H9 (cell line): ENCODE results near the gene RINL. TPM values are rescaled to one million over a fixed set of nuclear protein-coding genes. Genes with fewer than 3 reads are reported as not detected.

ENCODE experiments used
- DNase-seq: peaks from one replicate; pipeline ENCODE4 v3.0.0-alpha.2; 2017
- H2AFZ ChIP-seq: one replicate; pipeline ENCODE4 v1.6.1; 2013; ENCODE audit warnings: mild to moderate bottlenecking, low read length, control low read depth, moderate library complexity
- H2AK5ac ChIP-seq: 2 replicates; pipeline ENCODE4 v1.6.1; 2013; ENCODE audit warnings: low read length, control low read depth, mixed read lengths; ENCODE audit not compliant: insufficient read length
- H2BK120ac ChIP-seq: one replicate; pipeline ENCODE4 v1.6.1; 2013; ENCODE audit warnings: low read depth, mild to moderate bottlenecking, low read length, control low read depth, inconsistent platforms; ENCODE audit not compliant: poor library complexity, severe bottlenecking
- H2BK12ac ChIP-seq: 2 replicates; pipeline ENCODE4 v1.6.1; 2013; ENCODE audit warnings: low read length, control low read depth, mixed read lengths, low read depth; ENCODE audit not compliant: insufficient read length
- H2BK15ac ChIP-seq: 2 replicates; pipeline ENCODE4 v1.6.1; 2013; ENCODE audit warnings: low read depth, low read length, control low read depth
- H2BK20ac ChIP-seq: one replicate; pipeline ENCODE4 v1.6.1; 2013; ENCODE audit warnings: low read depth, mild to moderate bottlenecking, low read length, control low read depth, inconsistent platforms; ENCODE audit not compliant: poor library complexity, severe bottlenecking
- H2BK5ac ChIP-seq: 2 replicates; pipeline ENCODE4 v1.6.1; 2013; ENCODE audit warnings: low read length, control low read depth, mixed read lengths; ENCODE audit not compliant: insufficient read length
- H3K14ac ChIP-seq: 2 replicates; pipeline ENCODE4 v1.6.1; 2013; ENCODE audit warnings: low read length, control low read depth; ENCODE audit not compliant: insufficient read depth
- H3K18ac ChIP-seq: 2 replicates; pipeline ENCODE4 v1.6.1; 2013; ENCODE audit warnings: low read depth, mild to moderate bottlenecking, mixed read lengths, low read length, control low read depth; ENCODE audit not compliant: insufficient read length
- H3K23ac ChIP-seq: 2 replicates; pipeline ENCODE4 v1.6.1; 2013; ENCODE audit warnings: low read length, control low read depth, mixed read lengths, low read depth; ENCODE audit not compliant: insufficient read length
- H3K23me2 ChIP-seq: 2 replicates; pipeline ENCODE4 v1.6.1; 2013; ENCODE audit warnings: low read depth, mild to moderate bottlenecking, mixed read lengths, low read length, control low read depth; ENCODE audit not compliant: insufficient read length, poor library complexity, severe bottlenecking
- H3K27ac ChIP-seq: 2 replicates; pipeline ENCODE4 v1.5.1; 2013; ENCODE audit warnings: low read length, control low read depth, mixed read lengths, low read depth; ENCODE audit not compliant: insufficient read length
- H3K27me3 ChIP-seq: 2 replicates; pipeline ENCODE4 v1.6.1; 2013; ENCODE audit warnings: low read length, control low read depth, inconsistent platforms; ENCODE audit not compliant: insufficient read depth
- H3K4ac ChIP-seq: 2 replicates; pipeline ENCODE4 v1.6.1; 2013; ENCODE audit warnings: low read depth, mild to moderate bottlenecking, control low read depth, inconsistent platforms, low read length, moderate library complexity
- H3K4me1 ChIP-seq: 2 replicates; pipeline ENCODE4 v1.6.1; 2013; ENCODE audit warnings: low read length, control low read depth, inconsistent platforms; ENCODE audit not compliant: insufficient read depth
- H3K4me2 ChIP-seq: 2 replicates; pipeline ENCODE4 v1.6.1; 2013; ENCODE audit warnings: low read length, control low read depth, mixed read lengths; ENCODE audit not compliant: insufficient read length, insufficient read depth
- H3K56ac ChIP-seq: 2 replicates; pipeline ENCODE4 v1.6.1; 2013; ENCODE audit warnings: low read depth, mild to moderate bottlenecking, mixed read lengths, low read length, control low read depth; ENCODE audit not compliant: insufficient read length
- H3K79me1 ChIP-seq: 2 replicates; pipeline ENCODE4 v1.6.1; 2013; ENCODE audit warnings: low read depth, mild to moderate bottlenecking, moderate library complexity, low read length, control low read depth, inconsistent platforms; ENCODE audit not compliant: insufficient read depth, poor library complexity, severe bottlenecking
- H3K79me2 ChIP-seq: 2 replicates; pipeline ENCODE4 v1.6.1; 2013; ENCODE audit warnings: low read length, control low read depth, inconsistent platforms; ENCODE audit not compliant: insufficient read depth
- H3K9ac ChIP-seq: 2 replicates; pipeline ENCODE4 v1.6.1; 2013; ENCODE audit warnings: low read length, control low read depth, mixed read lengths; ENCODE audit not compliant: insufficient read length; ENCODE audit errors: extremely low read depth
- H3K9me3 ChIP-seq: one replicate; pipeline ENCODE4 v1.6.1; 2013; ENCODE audit warnings: low read depth, low read length, inconsistent platforms; ENCODE audit not compliant: control insufficient read depth
- H3T11ph ChIP-seq: one replicate; pipeline ENCODE4 v1.6.1; 2013; ENCODE audit warnings: mild to moderate bottlenecking, low read length, control low read depth, inconsistent platforms
- H4K20me1 ChIP-seq: one replicate; pipeline ENCODE4 v1.6.1; 2013; ENCODE audit not compliant: control insufficient read depth, insufficient read length, insufficient read depth
- H4K5ac ChIP-seq: 2 replicates; pipeline ENCODE4 v1.6.1; 2013; ENCODE audit warnings: low read depth, mild to moderate bottlenecking, mixed read lengths, low read length, control low read depth; ENCODE audit not compliant: insufficient read length
- H4K8ac ChIP-seq: replicated peaks from 2 replicates; pipeline ENCODE4 v1.6.1; 2013; ENCODE audit warnings: low read length, control low read depth, mixed read lengths, low read depth; ENCODE audit not compliant: insufficient read length
- H4K91ac ChIP-seq: 2 replicates; pipeline ENCODE4 v1.6.1; 2013; ENCODE audit warnings: low read depth, mild to moderate bottlenecking, moderate library complexity, mixed read lengths, low read length, control low read depth; ENCODE audit not compliant: insufficient read length
- H3K27ac Mint-ChIP-seq, 3 experiments: 2 replicates in 2 of 3; 3 replicates in 1 of 3; pipeline ENCODE4 v1.8.0; 2020 to 2021; ENCODE audit warnings: mixed read lengths in 3 of 3, mild to moderate bottlenecking in 1 of 3, moderate library complexity in 1 of 3
- H3K27me3 Mint-ChIP-seq: 2 replicates; pipeline ENCODE4 v1.8.0; 2021; ENCODE audit warnings: low read depth, mild to moderate bottlenecking, moderate library complexity, mixed read lengths
- H3K36me3 Mint-ChIP-seq, 3 experiments: 2 replicates in 2 of 3; 3 replicates in 1 of 3; pipeline ENCODE4 v1.8.0; 2020 to 2021; ENCODE audit warnings: low read depth in 3 of 3, mixed read lengths in 3 of 3; ENCODE audit not compliant: insufficient read depth in 1 of 3
- H3K4me1 Mint-ChIP-seq, 2 experiments: 2 replicates each; pipeline ENCODE4 v1.8.0; 2020; ENCODE audit warnings: mixed read lengths in 2 of 2
- H3K4me3 Mint-ChIP-seq, 2 experiments: 2 replicates in 1 of 2; 3 replicates in 1 of 2; pipeline ENCODE4 v1.8.0; 2020 to 2021; ENCODE audit warnings: mild to moderate bottlenecking in 2 of 2, mixed read lengths in 2 of 2, moderate library complexity in 1 of 2
- H3K9me3 Mint-ChIP-seq, 2 experiments: 2 replicates in 1 of 2; 3 replicates in 1 of 2; pipeline ENCODE4 v1.8.0; 2020; ENCODE audit warnings: mild to moderate bottlenecking in 2 of 2, mixed read lengths in 2 of 2, moderate library complexity in 1 of 2
- CTCF ChIP-seq: fragments of 200-600 bp; sonication (generic); conservative IDR thresholded peaks from 3 replicates; pipeline ENCODE4 v1.8.0; 2021; ENCODE audit warnings: antibody characterized with exemption, mild to moderate bottlenecking
- WGBS: extraction: QIAGEN DNeasy Blood & Tissue Kit; methylation state at CpG from one replicate; pipeline ENCODE4 v1.1.7; 2013; ENCODE audit warnings: missing lambda C conversion rate, low lambda C conversion rate, mixed read lengths; ENCODE audit not compliant: insufficient read length; ENCODE audit errors: extremely low coverage; 5-methylcytosine and 5-hydroxymethylcytosine counted together
- total RNA-seq: library from RNA; stranded (reverse); gene quantifications from 2 replicates; pipeline ENCODE4 v1.2.1, GENCODE V29; 2021

Gene RINL
- total RNA-seq, 1 experiment from 2014 or later, result 6.4 TPM

GRCh38 chr19:38839816-38840582 is 38.1 kb downstream of the RINL start:
- H3K79me2 ChIP-seq, result no peaks in the 10 kb centered on the region
- no peaks in the 10 kb centered on the region for H3K27me3 Mint-ChIP-seq
- peak overlapping the region in 2 of 3 experiments; percentile 49 to 76; a peak in 3 of 7 replicates for H3K27ac Mint-ChIP-seq

More at GRCh38 chr19:38839816-38840582, 38.1 kb downstream of the RINL start:
- Histone ChIP-seq H3K9me3 (no peaks in the 10 kb centered on the region), H3K4me2 (no peak overlapping the region), H3K23me2 (no peaks in the 10 kb centered on the region), H3K4me1 (no peaks in the 10 kb centered on the region), H3K14ac (no peak overlapping the region), H2BK15ac (no peak overlapping the region), H2BK20ac (no peak overlapping the region), H3K18ac (no peak overlapping the region), H4K91ac (no peak overlapping the region), H2AK5ac (no peak overlapping the region), H2AFZ (no peak overlapping the region), H3K27ac (no peak overlapping the region), H3K27me3 (no peaks in the 10 kb centered on the region), H3K56ac (no peak overlapping the region), H3K9ac (no peak overlapping the region), H4K5ac (no peak overlapping the region), H3K4ac (no peak overlapping the region), H2BK120ac (no peak overlapping the region), H4K20me1 (no peaks in the 10 kb centered on the region), H3K79me1 (no peaks in the 10 kb centered on the region), H3T11ph (no peak overlapping the region), H2BK12ac (no peak overlapping the region), H3K23ac (no peak overlapping the region), H4K8ac (no peak overlapping the region), H2BK5ac (no peak overlapping the region)
- TF ChIP-seq CTCF, result no peak
- H3K9me3 Mint-ChIP-seq, result no peaks in the 10 kb centered on the region; a peak in 1 of 5 replicates
- peaks cover 86 to 98% (median 91%) of the 10 kb centered on the region in 3 experiments for H3K36me3 Mint-ChIP-seq
- H3K4me1 Mint-ChIP-seq, result peaks cover 4% of the 10 kb centered on the region in 2 experiments; a peak in 2 of 4 replicates
- WGBS, result no CpG with 5 or more reads among the region's 28 CpGs
- no peak for DNase-seq
- no peak overlapping the region for H3K4me3 Mint-ChIP-seq
